Fibroblast of lung (primary cell): ENCODE data around the gene ALOX12. TPM values are rescaled to one million over a fixed set of nuclear protein-coding genes. Genes with fewer than 3 reads are reported as not detected.

Source experiments
- DNase-seq, 2 donors: peaks; one replicate each; pipeline versions ENCODE4 v3.0.0 to v3.0.0-alpha.2; 2010; ENCODE audit warnings: low read depth in 2 of 2
- H2AFZ ChIP-seq: 2 replicates; pipeline ENCODE4 v1.5.1; 2012; ENCODE audit warnings: low read length, control low read depth, inconsistent platforms
- H3K27ac ChIP-seq: 2 replicates; pipeline ENCODE4 v1.5.1; 2011; ENCODE audit warnings: low read length, control low read depth; ENCODE audit not compliant: insufficient read depth
- H3K27me3 ChIP-seq: 2 replicates; pipeline ENCODE4 v1.5.1; 2011; ENCODE audit warnings: mild to moderate bottlenecking, low read length; ENCODE audit not compliant: control insufficient read depth, insufficient read depth
- H3K36me3 ChIP-seq: 2 replicates; pipeline ENCODE4 v1.5.1; 2011; ENCODE audit warnings: low read length; ENCODE audit not compliant: control insufficient read depth, insufficient read depth
- H3K4me1 ChIP-seq: 2 replicates; pipeline ENCODE4 v1.5.1; 2011; ENCODE audit warnings: low read length; ENCODE audit not compliant: control insufficient read depth, insufficient read depth; ENCODE audit errors: extremely low read depth
- H3K4me2 ChIP-seq: 2 replicates; pipeline ENCODE4 v1.5.1; 2011; ENCODE audit warnings: low read length, control low read depth; ENCODE audit not compliant: insufficient read depth; ENCODE audit errors: extremely low read depth
- H3K4me3 ChIP-seq, 4 experiments: fragments of 200-600 bp in 1 of 4; sonication (generic) in 1 of 4; replicated peaks in 1 of 4; 2 replicates each; pipeline ENCODE4 v1.5.1; 2011 to 2016; ENCODE audit warnings: low read length in 4 of 4, low read depth in 3 of 4, mild to moderate bottlenecking in 3 of 4, control low read depth in 2 of 4, inconsistent platforms in 1 of 4, mixed read lengths in 1 of 4; ENCODE audit not compliant: insufficient read depth in 1 of 4; ENCODE audit errors: control extremely low read depth in 1 of 4
- H3K79me2 ChIP-seq: 2 replicates; pipeline ENCODE4 v1.5.1; 2012; ENCODE audit warnings: mild to moderate bottlenecking, low read length, inconsistent platforms; ENCODE audit not compliant: control insufficient read depth, insufficient read depth
- H3K9ac ChIP-seq: 2 replicates; pipeline ENCODE4 v1.5.1; 2011; ENCODE audit warnings: mild to moderate bottlenecking, low read length, control low read depth; ENCODE audit not compliant: insufficient read depth
- H3K9me3 ChIP-seq: 2 replicates; pipeline ENCODE4 v1.5.1; 2012; ENCODE audit warnings: low read depth, low read length; ENCODE audit not compliant: control insufficient read depth, insufficient read depth
- H4K20me1 ChIP-seq: 2 replicates; pipeline ENCODE4 v1.5.1; 2011; ENCODE audit warnings: low read length; ENCODE audit not compliant: control insufficient read depth, insufficient read depth; ENCODE audit errors: extremely low read depth
- EZH2 ChIP-seq: IDR thresholded peaks from 2 replicates; pipeline ENCODE4 v1.5.1; 2012; ENCODE audit warnings: low read length, control low read depth, mild to moderate bottlenecking; ENCODE audit errors: missing control alignments
- polyA plus RNA-seq, 2 donors: library from polyadenylated mRNA; depleted of rRNA in 1 of 2; stranded (reverse) in 1 of 2; unstranded in 1 of 2; fragments of >200 nt; gene quantifications; 2 replicates each; pipeline ENCODE4 v1.2.1, GENCODE V29; 2011 to 2012; ENCODE audit warnings: missing spikeins in 1 of 2
- total RNA-seq: library from RNA; depleted of rRNA; stranded (reverse); fragments of >200 nt; gene quantifications from 2 replicates; pipeline ENCODE4 v1.2.1, GENCODE V29; 2014
- TF ChIP-seq, protein P1 (sequence below), 2 donors: IDR thresholded peaks in 1 of 2; conservative IDR thresholded peaks in 1 of 2; 1 replicate in 1 of 2; 2 replicates in 1 of 2; pipeline ENCODE4 v1.5.1; 2011 to 2012; ENCODE audit warnings: low read length in 2 of 2, control low read depth in 1 of 2, inconsistent platforms in 1 of 2, low read depth in 1 of 2, mild to moderate bottlenecking in 1 of 2

ALOX12 gene
- total and polyA plus RNA-seq, 2 donors (not counting 1 experiment from before 2014, with no cell fraction given): 0.06 to 0.17 TPM

DNA sequence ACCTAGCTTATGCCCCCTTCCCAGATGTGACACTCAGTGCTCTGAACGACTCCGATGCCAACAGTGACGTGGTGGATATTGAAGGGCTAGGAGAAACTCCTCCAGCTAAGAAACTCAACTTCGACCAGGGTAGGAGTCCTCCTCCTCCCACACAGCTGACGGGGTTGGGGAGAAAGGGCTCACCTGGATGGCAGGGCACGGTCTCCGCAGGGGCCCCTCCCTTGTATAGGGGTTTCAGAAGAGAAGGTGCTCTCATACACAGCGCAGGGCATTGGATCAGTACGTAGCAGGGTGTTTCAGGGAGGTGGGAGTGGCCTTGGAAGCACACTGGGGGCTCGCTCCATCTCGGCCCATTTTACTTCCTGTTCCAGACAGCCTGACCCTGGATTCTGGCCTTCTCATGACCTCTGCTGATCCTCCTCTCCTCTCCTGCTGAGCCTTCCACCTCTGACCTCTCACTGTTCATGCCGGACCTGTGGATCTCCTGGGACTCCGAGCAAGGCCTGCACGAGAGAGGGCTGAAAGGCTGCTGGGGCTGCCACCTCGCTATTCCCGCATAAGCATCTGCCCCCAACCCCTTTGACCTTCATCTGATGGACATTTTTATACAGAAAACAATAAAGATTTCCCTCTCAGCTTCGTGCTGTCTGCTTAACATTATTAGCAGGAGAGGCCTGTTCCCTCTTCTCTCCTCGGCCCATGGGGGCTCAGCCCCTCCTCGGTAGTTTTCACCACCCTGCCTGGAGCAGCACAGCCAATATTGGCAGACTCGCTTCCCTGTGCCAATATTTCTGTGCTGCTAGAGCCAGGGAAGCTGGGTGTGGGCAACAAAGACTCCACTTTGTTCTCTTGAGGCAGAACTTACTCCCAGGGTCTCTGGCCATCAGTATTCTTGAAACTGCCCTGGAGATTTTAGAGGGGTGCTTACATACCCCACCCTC, 21.3 kb downstream of the ALOX12 start:
- Histone ChIP-seq H3K36me3 (peaks cover 2% of the 10 kb centered on the region), H3K27ac (no peak overlapping the region), H3K9me3 (no peaks in the 10 kb centered on the region), H4K20me1 (no peaks in the 10 kb centered on the region), H3K4me3 (no peak overlapping the region), H3K9ac (no peak overlapping the region), H2AFZ (no peak overlapping the region), H3K4me2 (no peak overlapping the region), H3K79me2 (peaks cover 17% of the 10 kb centered on the region), H3K4me1 (peaks cover 15% of the 10 kb centered on the region), H3K27me3 (no peaks in the 10 kb centered on the region)
- DNase-seq: no peak
- no peak for TF ChIP-seq EZH2
- TF ChIP-seq, protein P1, sequence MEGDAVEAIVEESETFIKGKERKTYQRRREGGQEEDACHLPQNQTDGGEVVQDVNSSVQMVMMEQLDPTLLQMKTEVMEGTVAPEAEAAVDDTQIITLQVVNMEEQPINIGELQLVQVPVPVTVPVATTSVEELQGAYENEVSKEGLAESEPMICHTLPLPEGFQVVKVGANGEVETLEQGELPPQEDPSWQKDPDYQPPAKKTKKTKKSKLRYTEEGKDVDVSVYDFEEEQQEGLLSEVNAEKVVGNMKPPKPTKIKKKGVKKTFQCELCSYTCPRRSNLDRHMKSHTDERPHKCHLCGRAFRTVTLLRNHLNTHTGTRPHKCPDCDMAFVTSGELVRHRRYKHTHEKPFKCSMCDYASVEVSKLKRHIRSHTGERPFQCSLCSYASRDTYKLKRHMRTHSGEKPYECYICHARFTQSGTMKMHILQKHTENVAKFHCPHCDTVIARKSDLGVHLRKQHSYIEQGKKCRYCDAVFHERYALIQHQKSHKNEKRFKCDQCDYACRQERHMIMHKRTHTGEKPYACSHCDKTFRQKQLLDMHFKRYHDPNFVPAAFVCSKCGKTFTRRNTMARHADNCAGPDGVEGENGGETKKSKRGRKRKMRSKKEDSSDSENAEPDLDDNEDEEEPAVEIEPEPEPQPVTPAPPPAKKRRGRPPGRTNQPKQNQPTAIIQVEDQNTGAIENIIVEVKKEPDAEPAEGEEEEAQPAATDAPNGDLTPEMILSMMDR (conservative IDR thresholded peaks at IDR 0.05 in 1 of 2, IDR thresholded peaks at IDR 0.05 in 1 of 2; ENCODE audit: low read depth in 1 of 2, low read length in 2 of 2): no peak

DNA sequence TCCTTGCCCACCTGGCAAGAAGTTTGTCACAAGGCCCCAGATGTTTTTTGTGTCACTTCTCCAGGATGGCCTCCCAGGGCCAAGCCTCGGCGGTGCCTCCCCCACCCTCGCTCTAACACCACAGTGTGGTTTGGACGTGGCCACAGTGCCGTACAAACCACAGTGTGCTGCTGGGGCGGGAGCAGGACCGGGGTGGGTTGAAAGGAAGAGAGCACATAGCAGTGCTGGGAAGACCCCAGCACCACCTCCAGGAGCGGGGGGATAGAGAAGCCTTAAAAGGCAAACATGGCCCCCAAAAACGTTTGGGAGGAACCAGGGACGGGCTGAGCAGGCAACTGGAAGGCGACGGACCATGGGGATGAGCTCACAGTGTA, 22.0 kb downstream of the ALOX12 start:
- no peak overlapping the region for H3K9ac ChIP-seq
- DNase-seq: no peak
- H2AFZ ChIP-seq: no peak overlapping the region
- no peaks in the 10 kb centered on the region for H4K20me1 ChIP-seq
- peaks cover 13% of the 10 kb centered on the region for H3K79me2 ChIP-seq
- peak overlapping the region in 1 of 4 experiments; percentile 60 for H3K4me3 ChIP-seq
- no peak for TF ChIP-seq EZH2
- TF ChIP-seq, protein P1 (conservative IDR thresholded peaks at IDR 0.05 in 1 of 2, IDR thresholded peaks at IDR 0.05 in 1 of 2; ENCODE audit: low read depth in 1 of 2, low read length in 2 of 2): no peak
- peak overlapping the region; percentile 65 for H3K27ac ChIP-seq
- no peak overlapping the region for H3K4me2 ChIP-seq
- no peaks in the 10 kb centered on the region for H3K27me3 ChIP-seq
- H3K9me3 ChIP-seq: no peaks in the 10 kb centered on the region
- peaks cover 2% of the 10 kb centered on the region for H3K36me3 ChIP-seq
- peaks cover 15% of the 10 kb centered on the region for H3K4me1 ChIP-seq

DNA sequence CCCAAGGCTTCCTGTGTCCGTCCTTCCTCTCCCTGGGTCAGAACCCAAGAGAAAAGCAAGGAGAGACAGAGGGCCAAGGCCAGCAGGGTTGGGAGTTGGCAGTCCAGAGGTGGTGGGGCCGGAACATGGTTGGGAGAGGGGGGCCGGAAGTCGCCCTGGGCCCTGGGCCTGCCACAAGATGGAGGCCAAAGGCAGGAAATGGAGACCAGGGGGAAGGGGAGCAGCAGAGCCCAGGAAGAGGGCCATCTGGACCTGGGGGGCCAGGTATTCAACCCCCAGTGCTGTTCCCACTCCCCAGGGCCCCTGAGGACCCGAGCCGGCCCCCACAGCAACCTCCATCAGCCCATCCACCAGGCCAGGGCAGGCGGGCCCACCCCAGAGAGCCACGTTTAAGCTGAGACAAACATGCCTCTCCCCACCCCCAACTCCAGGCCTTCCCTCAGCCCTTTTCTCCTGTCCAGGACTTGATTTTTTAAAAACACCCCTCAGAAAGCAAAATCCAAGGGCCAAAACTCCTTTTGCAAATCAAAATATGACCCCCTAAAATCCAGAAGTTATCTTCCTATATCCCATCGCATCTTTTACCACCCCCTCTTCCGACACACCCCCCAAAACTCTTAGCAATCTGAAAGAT, 22.6 kb downstream of the ALOX12 start:
- Histone ChIP-seq H3K4me3 (peak overlapping the region in 2 of 4 experiments; percentile 15 to 60), H3K27me3 (no peaks in the 10 kb centered on the region), H3K9ac (peak overlapping the region; percentile 26), H3K4me1 (peaks cover 15% of the 10 kb centered on the region), H3K79me2 (peaks cover 7% of the 10 kb centered on the region), H3K27ac (peak overlapping the region; percentile 65), H3K9me3 (no peaks in the 10 kb centered on the region), H3K36me3 (peaks cover 2% of the 10 kb centered on the region), H2AFZ (peak overlapping the region; percentile 94), H4K20me1 (no peaks in the 10 kb centered on the region), H3K4me2 (no peak overlapping the region)
- TF ChIP-seq EZH2: no peak
- TF ChIP-seq, protein P1 (conservative IDR thresholded peaks at IDR 0.05 in 1 of 2, IDR thresholded peaks at IDR 0.05 in 1 of 2; ENCODE audit: low read depth in 1 of 2, low read length in 2 of 2): no peak
- no peak for DNase-seq
